ENCODE results near the gene ILKAP. TPM values are rescaled to one million over a fixed set of nuclear protein-coding genes. Genes with fewer than 3 reads are reported as not detected.

The ILKAP gene, protein sequence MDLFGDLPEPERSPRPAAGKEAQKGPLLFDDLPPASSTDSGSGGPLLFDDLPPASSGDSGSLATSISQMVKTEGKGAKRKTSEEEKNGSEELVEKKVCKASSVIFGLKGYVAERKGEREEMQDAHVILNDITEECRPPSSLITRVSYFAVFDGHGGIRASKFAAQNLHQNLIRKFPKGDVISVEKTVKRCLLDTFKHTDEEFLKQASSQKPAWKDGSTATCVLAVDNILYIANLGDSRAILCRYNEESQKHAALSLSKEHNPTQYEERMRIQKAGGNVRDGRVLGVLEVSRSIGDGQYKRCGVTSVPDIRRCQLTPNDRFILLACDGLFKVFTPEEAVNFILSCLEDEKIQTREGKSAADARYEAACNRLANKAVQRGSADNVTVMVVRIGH
- total RNA-seq, result 10 to 100 TPM; 33.6 to 53.6 TPM

DNA sequence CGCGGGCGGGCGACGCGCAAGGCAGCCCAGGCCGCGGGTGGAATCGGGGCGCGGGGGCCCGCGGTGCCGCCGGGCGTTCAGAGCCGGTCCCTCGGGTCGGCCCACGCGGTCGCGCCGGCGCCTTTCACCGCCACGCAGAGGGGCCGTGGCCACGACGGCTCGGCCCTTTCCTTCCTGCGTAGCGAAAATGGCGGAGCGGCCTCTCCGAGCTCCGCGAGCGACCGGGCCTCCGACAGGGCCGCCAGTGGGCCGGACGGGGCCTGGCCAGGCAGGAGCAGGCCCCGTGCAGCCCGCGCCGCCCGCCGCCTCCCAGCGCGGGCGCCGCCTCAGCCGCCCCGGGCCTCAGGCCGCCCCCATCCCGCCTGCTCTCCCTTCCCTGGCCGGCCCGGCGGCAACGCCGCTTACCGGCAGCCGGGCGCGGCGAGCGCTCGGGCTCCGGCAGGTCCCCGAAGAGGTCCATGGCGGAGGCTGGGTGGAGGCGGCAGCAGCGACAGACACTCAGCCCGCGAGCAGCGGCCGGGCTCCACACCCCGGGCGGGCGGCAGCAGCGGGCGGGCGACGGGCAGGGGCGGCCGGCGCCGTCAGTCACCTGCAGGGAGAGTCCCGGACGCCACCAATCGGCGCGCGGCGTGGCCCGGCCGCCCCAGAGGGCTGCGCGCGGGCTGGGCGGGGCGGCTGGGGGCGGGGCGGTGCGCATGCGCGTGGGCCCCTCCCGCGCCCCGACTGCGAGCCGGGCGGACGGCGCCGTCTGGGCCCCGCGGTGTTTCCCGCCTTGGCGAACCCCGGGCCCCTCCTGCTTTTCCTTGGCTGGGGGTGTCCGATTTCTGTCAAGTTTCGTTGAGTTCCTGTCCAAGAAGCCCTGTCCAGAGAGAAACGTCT is at the start of gene ILKAP:
TSS of gene ILKAP (minus strand) at position 602 of the 879 bp plus-strand sequence. CDS start at position 460, 142 bp downstream.
- H3K4me1 Mint-ChIP-seq, result peaks cover 19% of the 10 kb centered on the region
- peak within 1 kb of the TSS; percentile 91 for H3K4me3 Mint-ChIP-seq
- H3K27me3 Mint-ChIP-seq, result no peaks in the 10 kb centered on the region
- no peaks in the 10 kb centered on the region for H3K9me3 Mint-ChIP-seq
- ATAC-seq (replicated peaks), result peak; percentile 98
- peaks cover 23% of the 10 kb centered on the region for H3K36me3 Mint-ChIP-seq (ENCODE audit: low read depth)
- H3K27ac Mint-ChIP-seq, result peak within 1 kb of the TSS; percentile 93

DNA sequence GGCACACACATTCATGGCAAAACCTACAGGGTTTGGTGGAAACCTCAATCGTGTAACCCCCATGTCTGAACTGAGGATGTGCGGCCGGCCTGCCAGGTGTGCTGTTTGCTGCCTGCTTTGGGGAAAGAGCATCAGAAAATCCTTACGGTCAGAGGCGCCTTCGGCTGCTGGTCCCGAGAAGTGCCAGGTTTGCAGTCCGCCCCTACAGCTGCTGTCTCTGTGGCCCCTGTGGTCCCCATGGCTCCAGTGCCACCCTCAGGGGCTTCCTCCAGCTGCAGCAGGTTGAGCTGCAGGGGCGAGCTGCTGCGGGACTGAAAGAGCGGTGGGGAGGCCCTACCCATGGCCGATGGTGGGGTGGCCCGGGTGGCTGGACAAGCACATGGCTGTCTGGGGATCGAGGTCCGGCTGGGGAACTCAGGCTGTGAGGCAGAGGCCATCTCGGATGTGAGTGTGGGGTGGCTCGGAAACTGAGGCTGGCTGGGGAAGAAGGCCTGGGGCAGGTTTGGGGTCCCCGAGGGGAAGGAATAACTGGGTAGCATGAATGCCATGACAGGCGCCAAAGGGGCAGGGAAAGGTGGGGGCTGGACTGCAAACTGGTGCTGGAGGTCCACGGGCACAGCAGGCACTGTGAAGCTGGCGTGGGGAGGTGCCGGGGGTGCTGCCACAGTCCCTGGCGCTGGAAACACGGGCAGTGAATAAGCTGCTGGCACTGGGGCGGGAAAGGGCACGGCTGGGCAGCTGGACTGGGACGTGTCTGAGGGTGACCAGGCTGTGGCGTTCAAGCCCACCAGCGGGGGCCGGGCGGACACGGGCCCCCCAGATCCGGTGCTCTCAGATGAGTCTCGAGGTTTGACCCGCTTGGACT is 49.5 kb upstream of the ILKAP start:
- Mint-ChIP-seq H3K27ac (no peak overlapping the region), H3K27me3 (no peaks in the 10 kb centered on the region), H3K9me3 (no peaks in the 10 kb centered on the region), H3K4me1 (no peaks in the 10 kb centered on the region), H3K36me3 (ENCODE audit: low read depth) (peaks cover 64% of the 10 kb centered on the region), H3K4me3 (no peak overlapping the region)
- no peak for ATAC-seq (replicated peaks)

GRCh38 chr2:238251986-238252385 is 48.5 kb upstream of the ILKAP start:
- Mint-ChIP-seq H3K4me1 (no peaks in the 10 kb centered on the region), H3K27me3 (no peaks in the 10 kb centered on the region), H3K4me3 (no peak overlapping the region), H3K36me3 (ENCODE audit: low read depth) (peaks cover 72% of the 10 kb centered on the region), H3K9me3 (no peaks in the 10 kb centered on the region), H3K27ac (no peak overlapping the region)
- no peak for ATAC-seq (replicated peaks)

- no peaks in the 10 kb centered on the region for H3K4me1 Mint-ChIP-seq
- no peaks in the 10 kb centered on the region for H3K27me3 Mint-ChIP-seq
- H3K36me3 Mint-ChIP-seq (ENCODE audit: low read depth), result peaks cover 70% of the 10 kb centered on the region
- no peak overlapping the region for H3K4me3 Mint-ChIP-seq
- no peak overlapping the region for H3K27ac Mint-ChIP-seq
- no peak for ATAC-seq (replicated peaks)
- no peaks in the 10 kb centered on the region for H3K9me3 Mint-ChIP-seq
Observed at GRCh38 chr2:238251331-238251730, 47.8 kb upstream of the ILKAP start.

- Mint-ChIP-seq H3K4me1 (no peaks in the 10 kb centered on the region), H3K4me3 (no peak overlapping the region), H3K36me3 (ENCODE audit: low read depth) (peaks cover 71% of the 10 kb centered on the region), H3K9me3 (no peaks in the 10 kb centered on the region), H3K27ac (no peak overlapping the region), H3K27me3 (no peaks in the 10 kb centered on the region)
- no peak for ATAC-seq (replicated peaks)
Observed at GRCh38 chr2:238250896-238251295, 47.4 kb upstream of the ILKAP start.

DNA sequence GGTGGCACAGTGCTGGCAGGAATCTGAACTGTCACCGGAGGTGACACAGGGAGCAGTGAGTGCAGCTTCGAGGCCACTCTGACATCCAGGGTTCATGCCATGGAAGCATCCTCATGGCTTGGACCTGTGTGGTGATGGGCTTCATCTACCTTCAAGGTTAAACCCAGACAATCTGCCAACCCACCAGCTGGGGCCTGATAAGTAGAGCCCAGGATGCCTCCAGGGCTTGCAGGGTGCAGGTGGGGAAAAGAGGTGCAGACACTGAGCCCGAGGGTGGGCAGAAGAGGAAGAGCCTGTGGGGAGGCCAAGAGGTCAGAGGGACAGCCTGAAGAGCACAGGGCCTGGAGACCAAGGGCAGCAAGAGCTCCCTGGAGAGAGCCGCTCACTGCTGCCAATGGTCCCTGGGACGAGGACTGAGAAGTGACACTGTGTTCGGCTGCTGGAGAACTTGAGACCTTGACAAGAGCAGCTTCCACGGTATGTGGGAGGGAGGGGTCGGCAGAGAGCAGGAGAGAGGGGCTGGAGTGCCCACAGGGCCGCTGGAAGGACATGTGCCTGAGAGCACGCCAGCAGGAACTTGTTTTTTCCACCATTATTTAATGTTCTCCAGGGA is 44.5 kb upstream of the ILKAP start:
- H3K27ac Mint-ChIP-seq, result peak overlapping the region; percentile 17
- peaks cover 50% of the 10 kb centered on the region for H3K36me3 Mint-ChIP-seq (ENCODE audit: low read depth)
- H3K4me1 Mint-ChIP-seq, result no peaks in the 10 kb centered on the region
- H3K4me3 Mint-ChIP-seq, result no peak overlapping the region
- no peaks in the 10 kb centered on the region for H3K27me3 Mint-ChIP-seq
- no peak for ATAC-seq (replicated peaks)
- H3K9me3 Mint-ChIP-seq, result no peaks in the 10 kb centered on the region

GRCh38 chr2:238247002-238247822 is 43.7 kb upstream of the ILKAP start:
- H3K36me3 Mint-ChIP-seq (ENCODE audit: low read depth), result peaks cover 47% of the 10 kb centered on the region
- peak overlapping the region; percentile 17 for H3K27ac Mint-ChIP-seq
- H3K4me3 Mint-ChIP-seq, result no peak overlapping the region
- no peaks in the 10 kb centered on the region for H3K9me3 Mint-ChIP-seq
- no peak for ATAC-seq (replicated peaks)
- no peaks in the 10 kb centered on the region for H3K27me3 Mint-ChIP-seq
- H3K4me1 Mint-ChIP-seq, result no peaks in the 10 kb centered on the region

GRCh38 chr2:238244151-238244550 is 40.7 kb upstream of the ILKAP start:
- no peaks in the 10 kb centered on the region for H3K9me3 Mint-ChIP-seq
- no peak overlapping the region for H3K4me3 Mint-ChIP-seq
- peaks cover 3% of the 10 kb centered on the region for H3K27me3 Mint-ChIP-seq
- H3K36me3 Mint-ChIP-seq (ENCODE audit: low read depth), result peaks cover 27% of the 10 kb centered on the region
- H3K27ac Mint-ChIP-seq, result no peak overlapping the region
- no peaks in the 10 kb centered on the region for H3K4me1 Mint-ChIP-seq
- no peak for ATAC-seq (replicated peaks)

- H3K27ac Mint-ChIP-seq, result no peak overlapping the region
- peaks cover 3% of the 10 kb centered on the region for H3K27me3 Mint-ChIP-seq
- no peaks in the 10 kb centered on the region for H3K9me3 Mint-ChIP-seq
- ATAC-seq (replicated peaks), result no peak
- no peaks in the 10 kb centered on the region for H3K4me1 Mint-ChIP-seq
- peaks cover 27% of the 10 kb centered on the region for H3K36me3 Mint-ChIP-seq (ENCODE audit: low read depth)
- no peak overlapping the region for H3K4me3 Mint-ChIP-seq
Observed at GRCh38 chr2:238243496-238244076, 40.1 kb upstream of the ILKAP start.

GRCh38 chr2:238242731-238243495 is 39.4 kb upstream of the ILKAP start:
- Mint-ChIP-seq H3K4me1 (no peaks in the 10 kb centered on the region), H3K27ac (no peak overlapping the region), H3K27me3 (peaks cover 3% of the 10 kb centered on the region), H3K9me3 (no peaks in the 10 kb centered on the region), H3K4me3 (no peak overlapping the region), H3K36me3 (ENCODE audit: low read depth) (peaks cover 23% of the 10 kb centered on the region)
- no peak for ATAC-seq (replicated peaks)

DNA sequence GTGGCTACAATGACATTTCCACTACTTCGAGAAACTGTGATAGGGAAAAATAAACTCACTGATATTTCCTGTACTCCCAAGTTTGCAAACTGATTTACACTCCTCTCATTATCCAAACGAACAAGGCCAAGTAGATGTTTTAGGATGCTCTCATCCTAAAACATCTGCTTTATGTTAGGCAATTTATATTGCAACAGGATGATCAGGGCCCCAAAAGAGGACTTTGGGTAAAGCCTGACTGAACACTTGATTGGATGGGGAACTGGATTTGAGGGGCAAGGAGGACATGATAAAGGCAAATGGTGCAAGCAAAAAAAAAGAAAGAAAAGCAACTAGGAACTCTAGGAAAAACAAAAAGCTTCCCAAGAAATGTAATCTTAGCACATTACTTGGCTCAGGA is 38.5 kb upstream of the ILKAP start:
- peaks cover 3% of the 10 kb centered on the region for H3K27me3 Mint-ChIP-seq
- ATAC-seq (replicated peaks), result no peak
- H3K4me3 Mint-ChIP-seq, result peak overlapping the region; percentile 39
- no peaks in the 10 kb centered on the region for H3K9me3 Mint-ChIP-seq
- H3K27ac Mint-ChIP-seq, result no peak overlapping the region
- peaks cover 16% of the 10 kb centered on the region for H3K36me3 Mint-ChIP-seq (ENCODE audit: low read depth)
- H3K4me1 Mint-ChIP-seq, result no peaks in the 10 kb centered on the region

Data from activated T-helper 17 cell treated with anti-CD3 and anti-CD28 coated beads, Interleukin-2, amount 50 U/mL, for 72 hours (primary cell).